Urinary bladder (tissue), 4 donors: Measurements from ENCODE around the gene GOSR1. TPM values are rescaled to one million over a fixed set of nuclear protein-coding genes. Genes with fewer than 3 reads are reported as not detected.
A peak's percentile ranks its signal among the peaks of the same experiment; 100 is the strongest.
"Not testable (repeated sequence)": the region's sequence is repeated elsewhere in the genome, so short reads cannot be mapped to it uniquely, and the experiment has no call there.

Source experiments
- DNase-seq: peaks from one replicate; pipeline ENCODE4 v3.0.0-alpha.2; 2015; ENCODE audit errors: extremely low spot score
- H3K27ac ChIP-seq: one replicate; pipeline ENCODE4 v1.5.1; 2013; ENCODE audit warnings: low read depth, mild to moderate bottlenecking, moderate library complexity
- H3K36me3 ChIP-seq: one replicate; pipeline ENCODE4 v1.6.1; 2013; ENCODE audit warnings: mild to moderate bottlenecking, moderate library complexity; ENCODE audit not compliant: insufficient read depth
- H3K4me1 ChIP-seq: one replicate; pipeline ENCODE4 v1.6.1; 2013; ENCODE audit warnings: mild to moderate bottlenecking, moderate library complexity; ENCODE audit not compliant: insufficient read depth
- H3K4me3 ChIP-seq: one replicate; pipeline ENCODE4 v1.5.1; 2013; ENCODE audit warnings: low read depth, low read length
- WGBS: extraction: QIAGEN DNeasy Blood & Tissue Kit; methylation state at CpG from one replicate; pipeline ENCODE4 v1.1.7; 2013; 5-methylcytosine and 5-hydroxymethylcytosine counted together
- polyA plus RNA-seq: library from polyadenylated mRNA; stranded (reverse); fragments of 200-250 nt; gene quantifications from one replicate; pipeline ENCODE4 v1.2.3, GENCODE V29; 2013
- total RNA-seq: library from RNA; depleted of rRNA; stranded (reverse); fragments of >200 nt; gene quantifications from one replicate; pipeline ENCODE4 v1.2.3, GENCODE V29; 2014
- donor health status: healthy with polysubstance abuse.
- donor health status: healthy.

GOSR1 gene
- total and polyA plus RNA-seq, 2 donors = 27.6 to 45.5 TPM

- Histone ChIP-seq H3K27ac (no peak overlapping the region), H3K36me3 (no peaks in the 10 kb centered on the region), H3K4me1 (no peaks in the 10 kb centered on the region), H3K4me3 (no peak overlapping the region)
- no peak for DNase-seq
- WGBS = 50% methylated on average over 5 of the region's 5 CpGs
Measured at GRCh38 chr17:30519166-30519565, 42.0 kb downstream of the GOSR1 start.

DNA sequence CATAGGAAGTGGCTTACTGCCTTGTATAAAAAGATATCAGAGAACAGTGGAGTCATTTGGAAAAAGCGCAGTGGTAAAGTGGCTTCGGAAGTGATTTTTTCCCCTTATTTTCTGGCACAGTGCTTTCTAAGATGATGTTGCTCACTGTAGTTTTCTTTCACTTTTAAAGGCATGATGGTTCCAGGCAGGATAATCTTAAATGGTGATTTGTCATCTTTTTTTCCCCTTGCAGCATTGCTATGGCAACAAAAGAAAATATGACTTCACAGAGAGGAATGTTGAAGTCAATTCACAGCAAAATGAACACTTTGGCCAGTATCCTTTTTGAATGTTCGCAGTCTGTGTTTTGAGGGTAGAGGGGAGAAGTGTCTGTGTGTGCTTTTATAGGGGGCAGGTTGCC, 42.5 kb downstream of the GOSR1 start:
- WGBS = 39% methylated on average over 3 of the region's 3 CpGs
- no peaks in the 10 kb centered on the region for H3K4me1 ChIP-seq
- H3K4me3 ChIP-seq = no peak overlapping the region
- H3K27ac ChIP-seq = peak overlapping the region; percentile 23
- no peaks in the 10 kb centered on the region for H3K36me3 ChIP-seq
- peak; percentile 20 for DNase-seq

DNA sequence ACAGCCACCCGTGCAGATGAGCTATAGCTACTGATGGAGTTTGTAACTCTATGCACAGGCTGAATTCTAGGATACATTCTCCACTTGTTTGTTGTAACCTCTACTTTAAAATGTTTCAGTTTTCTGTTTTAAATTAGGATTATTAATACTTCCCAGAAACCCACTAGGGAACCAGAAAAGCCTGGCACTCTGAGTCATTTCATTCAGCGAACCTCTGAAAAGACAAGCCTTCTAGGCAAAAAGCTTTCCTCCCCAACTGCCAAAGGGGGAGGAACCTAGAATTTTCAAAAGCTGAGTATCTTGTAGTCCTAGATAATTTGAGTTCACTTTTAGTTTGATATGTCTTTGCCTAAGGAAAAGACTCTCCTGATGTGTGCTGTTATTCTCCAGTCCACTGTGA, 43.2 kb downstream of the GOSR1 start:
- no peak for DNase-seq
- WGBS = 28% methylated on average over 2 of the region's 2 CpGs
- Histone ChIP-seq H3K36me3 (no peaks in the 10 kb centered on the region), H3K4me1 (no peaks in the 10 kb centered on the region), H3K27ac (no peak overlapping the region), H3K4me3 (no peak overlapping the region)

DNA sequence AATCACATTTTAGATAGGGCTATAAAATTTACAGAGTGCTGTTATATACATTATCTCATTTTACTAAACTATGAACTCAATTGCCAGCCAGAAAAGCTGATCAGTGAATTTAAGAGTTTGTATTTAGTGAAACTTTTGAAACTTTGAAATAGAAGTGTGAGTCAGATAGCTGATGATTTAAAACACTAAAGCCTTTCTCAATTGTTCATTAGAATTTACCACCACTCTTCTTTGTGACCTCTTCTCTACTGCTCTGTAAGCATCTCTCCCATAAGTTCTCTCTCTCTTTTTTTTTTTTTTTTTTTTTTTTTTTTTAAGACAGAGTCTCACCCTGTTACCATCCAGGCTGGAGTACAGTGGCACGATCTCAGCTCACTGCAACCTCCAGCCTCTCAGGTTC, 43.7 kb downstream of the GOSR1 start:
- no peak for DNase-seq
- Histone ChIP-seq H3K27ac (no peak overlapping the region), H3K4me3 (no peak overlapping the region), H3K36me3 (no peaks in the 10 kb centered on the region), H3K4me1 (no peaks in the 10 kb centered on the region)
- 88% methylated on average over 1 of the region's 1 CpG for WGBS

GRCh38 chr17:30521766-30522165, 44.6 kb downstream of the GOSR1 start:
- DNase-seq = no peak
- Histone ChIP-seq H3K36me3 (no peaks in the 10 kb centered on the region), H3K4me1 (no peaks in the 10 kb centered on the region), H3K4me3 (no peak overlapping the region), H3K27ac (no peak overlapping the region)
- 96% methylated on average over 7 of the region's 7 CpGs for WGBS

GRCh38 chr17:30523236-30523635, 46.0 kb downstream of the GOSR1 start:
- not testable (repeated sequence) for H3K36me3 ChIP-seq, H3K4me1 ChIP-seq, H3K27ac ChIP-seq, DNase-seq, H3K4me3 ChIP-seq
- 92% methylated on average over 34 of the region's 35 CpGs for WGBS

DNA sequence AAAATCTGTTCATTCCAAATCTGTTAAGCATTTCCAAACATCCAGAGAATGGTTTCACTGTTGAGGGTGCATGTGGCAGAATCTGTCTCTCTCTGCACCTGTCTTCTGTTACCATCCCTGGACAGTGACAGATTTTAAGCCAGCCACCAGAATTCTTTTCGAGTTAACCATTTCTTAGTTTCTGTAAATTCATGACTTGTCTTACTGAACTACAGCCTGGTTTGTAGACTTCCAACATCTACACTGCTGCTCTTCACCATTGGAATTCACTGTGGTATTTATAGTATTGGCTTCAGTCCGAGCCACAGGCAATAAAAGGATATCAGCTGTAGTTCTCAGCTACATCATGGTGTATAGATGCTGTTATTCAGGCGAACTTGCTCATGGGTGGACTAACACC, 47.6 kb downstream of the GOSR1 start:
- Histone ChIP-seq H3K27ac (no peak overlapping the region), H3K36me3 (no peaks in the 10 kb centered on the region), H3K4me3 (no peak overlapping the region), H3K4me1 (no peaks in the 10 kb centered on the region)
- peak; percentile 54 for DNase-seq
- WGBS = 22% methylated on average over 3 of the region's 3 CpGs

DNA sequence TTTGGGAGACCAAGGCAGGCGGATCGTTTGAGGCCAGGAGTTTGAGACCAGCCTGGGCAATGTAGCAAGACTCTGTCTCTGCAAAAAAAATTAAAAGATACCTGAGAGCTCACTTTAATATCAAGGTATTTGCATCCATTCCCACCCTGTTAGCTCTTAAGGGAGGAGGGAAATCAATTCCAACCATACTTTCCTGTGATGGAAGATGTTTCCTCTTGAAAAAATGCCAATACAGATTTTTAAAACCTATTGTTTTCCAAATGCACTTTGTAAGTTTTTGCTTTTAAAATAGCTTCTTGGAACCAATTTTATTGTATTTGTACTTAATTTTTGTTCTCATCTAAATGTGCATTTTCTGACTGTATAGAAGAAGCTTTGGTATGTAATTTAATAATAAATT, 49.2 kb downstream of the GOSR1 start:
- Histone ChIP-seq H3K27ac (no peak overlapping the region), H3K4me1 (no peaks in the 10 kb centered on the region), H3K4me3 (no peak overlapping the region), H3K36me3 (no peaks in the 10 kb centered on the region)
- WGBS = 96% methylated on average over 2 of the region's 2 CpGs
- no peak for DNase-seq

- DNase-seq, H3K4me1 ChIP-seq, H3K4me3 ChIP-seq, H3K27ac ChIP-seq, H3K36me3 ChIP-seq: not testable (repeated sequence)
- WGBS = 89% methylated on average over 5 of the region's 5 CpGs
Measured at GRCh38 chr17:30528701-30529100, 51.5 kb downstream of the GOSR1 start.

DNA sequence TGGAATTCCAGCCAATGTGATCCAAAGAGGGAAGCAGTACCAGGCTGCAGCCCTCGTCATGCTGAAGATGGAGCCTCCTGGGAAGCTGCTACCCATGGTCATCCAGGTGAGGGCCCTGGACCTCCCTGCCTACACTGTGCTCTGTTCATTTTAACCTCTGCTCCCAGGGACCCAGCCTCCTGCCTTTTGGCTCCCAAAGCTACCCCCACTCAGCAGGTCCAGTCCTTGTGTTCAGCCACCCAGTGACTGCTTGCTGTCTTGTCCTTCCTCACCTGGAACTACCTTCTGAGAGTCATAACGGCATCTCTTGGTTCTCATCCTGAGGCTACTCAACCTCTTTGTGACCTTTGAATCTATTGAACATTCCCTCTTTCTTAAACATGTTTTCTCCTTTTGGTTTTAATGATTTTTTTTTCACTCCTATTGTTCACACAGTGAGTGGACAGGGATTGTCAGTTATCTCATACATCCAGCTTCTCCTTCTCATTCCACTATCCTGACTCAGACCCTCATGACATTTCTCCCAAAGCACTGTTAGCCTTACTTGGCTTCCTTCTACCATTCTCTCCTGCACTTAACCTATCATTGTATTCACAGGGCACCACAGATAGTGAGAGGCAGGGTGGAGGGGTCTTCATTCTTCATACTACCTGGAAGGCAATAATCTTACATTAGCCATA, 53.3 kb downstream of the GOSR1 start:
- over 99% methylated on average over 2 of the region's 2 CpGs for WGBS
- DNase-seq = no peak
- H3K4me3 ChIP-seq = no peak overlapping the region
- H3K4me1 ChIP-seq = no peaks in the 10 kb centered on the region
- H3K36me3 ChIP-seq = no peaks in the 10 kb centered on the region
- H3K27ac ChIP-seq = no peak overlapping the region

DNA sequence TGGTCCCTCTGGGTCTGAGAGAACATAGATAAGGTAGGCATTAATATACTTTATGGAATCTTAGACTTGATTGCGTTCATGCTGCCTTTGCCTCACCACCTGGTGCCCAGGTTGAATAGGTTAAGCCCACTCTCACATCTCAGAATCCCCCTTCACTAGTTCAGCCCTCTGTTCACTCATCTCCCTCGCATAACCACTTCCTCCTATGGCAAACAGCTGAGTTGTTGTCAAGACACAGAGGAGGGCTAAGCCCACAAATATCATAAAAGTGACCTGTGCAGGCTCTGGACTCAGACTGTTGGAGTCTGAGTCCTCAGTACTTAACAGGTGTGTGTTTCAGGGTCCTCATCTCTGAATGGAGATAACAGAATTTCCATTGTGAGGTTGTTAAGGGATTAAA, 55.7 kb downstream of the GOSR1 start:
- no peak for DNase-seq
- Histone ChIP-seq H3K27ac (no peak overlapping the region), H3K4me3 (no peak overlapping the region), H3K4me1 (no peaks in the 10 kb centered on the region), H3K36me3 (no peaks in the 10 kb centered on the region)
- 67% methylated on average over 2 of the region's 2 CpGs for WGBS

- 72% methylated on average over 12 of the region's 12 CpGs for WGBS
- no peaks in the 10 kb centered on the region for H3K36me3 ChIP-seq
- no peak overlapping the region for H3K27ac ChIP-seq
- H3K4me3 ChIP-seq = no peak overlapping the region
- no peak for DNase-seq
- no peaks in the 10 kb centered on the region for H3K4me1 ChIP-seq
Measured at GRCh38 chr17:30534298-30534697, 57.1 kb downstream of the GOSR1 start.

DNA sequence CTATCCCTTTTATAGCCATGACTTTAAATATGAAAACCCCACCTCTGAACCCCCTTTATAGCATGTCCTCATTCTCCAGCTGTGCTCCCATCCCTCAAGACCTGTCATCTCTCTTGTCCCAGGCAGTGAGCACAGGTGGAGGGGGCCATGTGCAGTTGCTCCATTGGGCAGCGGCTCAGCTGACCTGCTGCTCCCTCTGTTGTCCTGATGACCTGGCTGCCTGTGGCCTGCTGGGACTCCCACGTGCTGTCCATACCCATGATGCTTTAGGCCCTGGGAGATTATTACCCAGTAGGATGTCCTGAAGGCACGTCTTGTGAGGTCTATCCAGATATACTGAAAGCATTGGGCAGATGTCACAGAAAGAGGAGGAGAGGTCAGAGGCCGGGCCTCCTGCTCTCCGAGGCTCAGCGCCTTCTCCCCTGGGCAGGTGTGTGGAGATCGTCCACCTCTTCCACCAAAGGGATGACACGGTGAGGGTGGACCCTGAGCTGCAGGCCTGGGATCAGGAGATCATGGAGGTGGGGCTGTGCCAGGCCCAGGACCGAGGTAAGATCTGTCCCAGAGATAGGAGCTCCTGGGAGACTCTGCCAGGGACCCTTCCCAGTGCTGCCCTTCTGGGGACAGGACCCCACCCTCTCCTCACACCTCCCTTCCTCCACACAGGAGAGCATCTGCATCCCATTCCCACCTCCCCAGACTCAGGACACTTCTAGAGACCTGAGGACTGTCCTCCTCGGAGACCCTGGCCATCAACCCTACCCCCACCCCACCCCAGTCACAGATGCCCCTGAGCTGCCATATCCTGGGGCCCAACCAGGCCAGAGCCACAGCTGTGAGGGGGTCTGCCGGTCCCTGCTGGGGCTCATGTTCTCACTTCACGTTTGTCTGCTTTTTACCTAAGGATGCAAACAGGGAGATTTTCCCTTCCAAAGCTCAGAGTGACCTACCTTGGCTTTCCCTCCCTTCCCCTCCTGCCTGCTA, 58.0 kb downstream of the GOSR1 start:
- Histone ChIP-seq H3K4me1 (no peaks in the 10 kb centered on the region), H3K36me3 (no peaks in the 10 kb centered on the region), H3K4me3 (no peak overlapping the region), H3K27ac (no peak overlapping the region)
- DNase-seq = no peak
- 89% methylated on average over 12 of the region's 12 CpGs for WGBS

DNA sequence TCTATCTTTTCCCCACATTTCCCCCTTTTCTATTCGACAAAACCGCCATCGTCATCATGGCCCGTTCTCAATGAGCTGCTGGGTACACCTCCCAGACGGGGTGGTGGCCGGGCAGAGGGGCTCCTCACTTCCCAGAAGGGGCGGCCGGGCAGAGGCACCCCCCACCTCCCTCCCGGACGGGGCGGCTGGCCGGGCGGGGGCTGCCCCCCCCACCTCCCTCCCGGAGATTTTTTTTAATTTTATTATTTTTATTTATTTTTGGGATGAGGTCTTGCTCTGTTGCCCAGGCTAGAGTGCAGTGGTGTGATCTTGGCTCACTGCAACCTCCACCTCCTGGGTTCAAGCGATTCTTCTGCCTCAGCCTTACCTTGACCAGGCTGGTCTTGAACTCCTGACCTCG, 59.6 kb downstream of the GOSR1 start:
- H3K4me1 ChIP-seq, DNase-seq, H3K4me3 ChIP-seq, H3K36me3 ChIP-seq, H3K27ac ChIP-seq: not testable (repeated sequence)
- WGBS = 89% methylated on average over 16 of the region's 16 CpGs
